NCI-H460 (cell line): ENCODE data around the gene C1orf116. TPM values are rescaled to one million over a fixed set of nuclear protein-coding genes. Genes with fewer than 3 reads are reported as not detected.
"Not testable (repeated sequence)": the region's sequence is repeated elsewhere in the genome, so short reads cannot be mapped to it uniquely, and the experiment has no call there.

ENCODE experiments used
- DNase-seq: peaks from one replicate; pipeline ENCODE4 v3.0.0-alpha.2; 2016; ENCODE audit warnings: low read depth; ENCODE audit errors: extremely low read depth
- total RNA-seq: library from RNA; depleted of rRNA; stranded (reverse); fragments of >200 nt; shearing (Covaris generic); gene quantifications from 2 replicates; pipeline ENCODE4 v1.2.3, GENCODE V29; 2014

C1orf116 gene
- total RNA-seq, 1 experiment from 2014 or later = not detected

- DNase-seq = no peak
Measured at GRCh38 chr1:207060596-207060995, 28.0 kb upstream of the C1orf116 start.

- no peak for DNase-seq
Measured at GRCh38 chr1:207059881-207060280, 27.3 kb upstream of the C1orf116 start.

GRCh38 chr1:207058878-207059867 lies 26.6 kb upstream of the C1orf116 start:
- no peak for DNase-seq

DNA sequence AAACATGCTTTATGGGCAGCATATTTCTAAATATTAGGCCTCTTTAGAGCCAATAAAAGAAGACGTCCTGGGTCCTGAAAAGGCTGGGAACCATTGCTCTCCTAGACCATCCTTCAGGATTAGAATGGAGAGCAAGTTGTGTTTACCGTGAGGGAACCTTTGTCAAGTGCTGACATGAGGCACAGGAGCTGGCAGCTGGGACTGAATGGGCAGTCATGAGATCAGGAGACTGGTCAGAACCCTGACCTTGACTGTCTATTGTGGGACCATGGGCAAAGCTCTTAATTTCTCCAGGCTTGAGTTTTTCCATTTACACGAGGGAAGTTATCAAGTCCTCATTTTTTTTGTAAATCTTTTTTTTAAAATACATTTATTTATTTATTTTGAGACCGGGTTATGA lies 25.7 kb upstream of the C1orf116 start:
- no peak for DNase-seq

DNA sequence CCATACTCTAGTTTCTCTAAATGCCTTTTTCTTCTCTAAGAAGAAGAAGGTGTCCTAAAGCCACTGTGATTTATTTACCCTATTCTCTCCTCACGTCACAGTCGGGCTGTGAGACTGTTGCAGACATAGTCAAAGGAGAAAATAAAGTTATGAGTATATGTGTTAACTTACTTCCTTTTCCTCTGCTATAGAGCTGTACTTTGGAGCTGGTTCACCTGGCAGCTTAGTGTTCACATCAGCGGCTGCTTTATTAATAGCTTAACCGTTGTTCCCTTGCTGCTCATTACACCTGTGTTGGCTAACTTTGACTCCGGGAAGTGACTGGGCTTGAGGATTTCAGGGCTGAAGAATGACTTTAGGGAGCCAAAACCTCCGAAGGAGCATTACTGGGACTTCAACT lies 24.1 kb upstream of the C1orf116 start:
- no peak for DNase-seq

- DNase-seq = no peak
Measured at GRCh38 chr1:207055386-207056001, 22.9 kb upstream of the C1orf116 start.

DNA sequence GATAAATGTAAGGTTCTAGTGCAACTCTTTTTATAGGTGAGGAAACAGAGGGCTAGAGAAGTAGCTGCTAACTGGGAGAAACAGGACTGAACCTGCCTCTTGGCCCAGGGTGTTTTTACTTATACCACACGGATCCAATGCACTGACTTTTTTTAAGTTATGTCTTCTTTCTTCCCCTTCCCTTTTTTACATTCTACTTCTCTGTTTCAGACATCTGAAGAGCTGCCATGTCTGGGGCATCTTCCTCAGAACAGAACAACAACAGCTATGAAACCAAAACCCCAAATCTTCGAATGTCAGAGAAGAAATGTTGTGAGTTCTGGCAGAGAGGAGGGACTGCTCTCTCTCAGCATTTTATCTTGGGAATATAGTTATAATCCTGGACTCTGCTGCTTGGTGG lies 21.9 kb upstream of the C1orf116 start:
- DNase-seq = no peak

- DNase-seq = peak; percentile 95
Measured at GRCh38 chr1:207052911-207053769, 20.6 kb upstream of the C1orf116 start, which contains the start of gene PFKFB2. Gene PFKFB2, plus strand, starts transcription at chr1:207053275. Its CDS starts 1,443 bp downstream, at chr1:207054718.

DNA sequence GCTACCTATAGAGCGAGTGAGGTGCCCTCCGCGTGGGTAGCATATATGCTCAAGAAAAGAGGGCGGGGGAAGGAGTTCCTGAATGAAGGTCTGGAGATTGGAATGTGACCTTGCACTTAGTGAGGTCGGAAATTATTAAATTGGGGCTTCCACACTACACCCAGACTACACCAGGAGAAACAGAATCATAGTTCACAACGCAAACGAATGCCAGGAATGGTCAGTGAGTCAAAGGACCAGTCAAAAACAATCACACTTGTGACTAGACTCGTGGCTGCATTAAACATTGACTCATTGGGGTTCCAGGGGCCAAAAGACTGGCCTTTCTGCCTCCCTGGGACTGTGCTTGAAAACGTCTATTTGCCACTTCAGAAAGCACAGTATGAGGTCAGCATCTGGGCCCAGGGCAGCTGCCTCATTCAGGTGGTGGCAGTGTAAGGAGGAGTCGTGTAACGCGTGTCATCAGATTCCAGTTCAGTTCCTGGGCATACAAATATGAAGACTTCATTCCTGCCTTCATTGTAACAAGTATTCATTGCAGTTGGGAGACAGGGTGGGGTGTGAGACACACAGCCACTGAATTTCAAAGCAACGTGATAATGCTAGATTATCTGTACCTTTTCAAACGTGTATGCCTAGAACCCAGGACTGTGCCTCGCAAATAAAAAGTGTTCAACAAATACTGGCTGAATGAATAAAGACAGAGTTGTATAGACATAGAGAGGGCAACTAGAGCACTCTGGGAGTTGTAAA lies 18.8 kb upstream of the C1orf116 start, which contains the start of gene YOD1:
YOD1 (minus strand) TSS at position 18 of the 753 bp plus-strand sequence. CDS start 178 bp downstream, outside the sequence.
- DNase-seq = peak; percentile 20

DNA sequence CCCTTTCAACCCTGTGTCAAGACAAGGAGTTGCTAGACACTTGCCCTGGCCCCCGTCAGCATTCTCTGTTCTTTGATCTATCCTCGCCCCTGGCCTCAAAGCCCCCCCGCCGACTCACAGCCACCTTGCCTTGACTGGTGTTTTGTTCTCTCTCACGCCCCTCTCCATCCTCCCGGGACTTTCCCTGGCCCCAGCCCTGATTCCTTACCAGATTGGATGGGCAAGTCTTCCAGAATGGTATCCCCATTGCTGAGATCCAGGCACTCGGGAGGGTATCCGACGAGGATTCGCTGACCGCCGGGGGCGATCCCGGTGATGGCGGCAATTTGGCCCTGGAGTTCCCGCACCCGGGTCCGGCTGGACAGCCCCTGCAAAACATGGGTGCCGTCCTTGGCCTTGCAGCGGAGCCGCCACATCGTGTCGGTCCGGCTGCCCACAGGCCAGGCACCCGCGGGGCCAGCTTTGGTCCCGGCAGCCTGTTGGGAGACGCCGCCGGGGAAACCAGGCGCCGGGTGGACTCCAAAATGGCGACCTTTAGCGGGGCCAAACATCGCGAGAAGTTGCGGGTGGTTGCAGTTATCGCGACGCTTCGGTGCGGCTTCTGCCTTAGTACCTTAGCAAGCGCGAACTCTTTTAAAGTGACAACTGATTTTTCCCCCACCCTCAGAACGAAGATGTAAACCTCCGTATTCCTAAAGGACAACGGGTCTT lies 18.1 kb upstream of the C1orf116 start:
- DNase-seq = peak; percentile 94

DNA sequence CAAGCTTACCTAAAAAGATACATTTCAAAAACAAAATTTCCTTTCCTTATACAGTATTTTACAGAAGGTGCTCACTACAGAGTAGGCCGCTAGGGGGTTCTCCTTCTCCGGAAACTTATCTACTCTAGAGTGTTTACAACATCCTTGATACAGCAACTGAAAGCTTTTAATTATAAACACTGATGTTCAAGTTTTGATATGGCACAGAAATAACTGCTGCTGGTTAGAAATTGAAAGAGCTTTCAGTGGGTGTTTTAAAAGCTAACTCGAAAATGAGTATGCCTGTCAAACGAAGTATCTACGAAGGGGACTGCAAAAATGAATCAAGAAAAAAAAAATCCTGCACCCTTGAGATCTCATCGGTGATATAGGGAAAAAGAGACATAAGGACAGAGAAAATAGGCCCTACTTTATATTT lies 17.4 kb upstream of the C1orf116 start:
- DNase-seq = peak; percentile 66

DNA sequence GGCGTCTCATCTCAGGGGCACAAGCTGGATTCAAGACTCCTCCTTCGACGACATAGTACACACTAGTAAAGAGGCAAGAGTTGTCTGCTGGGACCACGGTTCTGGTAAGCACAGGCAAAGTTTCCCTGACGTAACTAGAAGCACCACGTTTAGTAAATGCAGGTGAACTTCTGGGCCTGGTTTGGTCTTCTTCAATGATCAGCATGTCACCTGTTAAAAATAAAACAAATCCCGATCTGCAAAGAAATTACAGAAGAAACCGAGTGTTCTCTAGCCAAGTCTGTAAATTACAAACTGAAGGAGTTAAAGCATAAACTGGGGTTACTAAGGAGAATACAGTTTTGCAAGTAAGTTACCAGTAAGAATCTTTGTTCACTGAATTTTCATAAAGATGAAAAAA lies 17.0 kb upstream of the C1orf116 start:
- no peak for DNase-seq

- DNase-seq = no peak
Measured at GRCh38 chr1:207049054-207049453, 16.5 kb upstream of the C1orf116 start.

- DNase-seq = no peak
Measured at GRCh38 chr1:207048041-207048440, 15.5 kb upstream of the C1orf116 start.

GRCh38 chr1:207047505-207047904 lies 14.9 kb upstream of the C1orf116 start:
- DNase-seq = no peak

GRCh38 chr1:207045453-207045852 lies 12.9 kb upstream of the C1orf116 start:
- DNase-seq = no peak

- DNase-seq = not testable (repeated sequence)
Measured at GRCh38 chr1:207041397-207041796, 8.8 kb upstream of the C1orf116 start.

DNA sequence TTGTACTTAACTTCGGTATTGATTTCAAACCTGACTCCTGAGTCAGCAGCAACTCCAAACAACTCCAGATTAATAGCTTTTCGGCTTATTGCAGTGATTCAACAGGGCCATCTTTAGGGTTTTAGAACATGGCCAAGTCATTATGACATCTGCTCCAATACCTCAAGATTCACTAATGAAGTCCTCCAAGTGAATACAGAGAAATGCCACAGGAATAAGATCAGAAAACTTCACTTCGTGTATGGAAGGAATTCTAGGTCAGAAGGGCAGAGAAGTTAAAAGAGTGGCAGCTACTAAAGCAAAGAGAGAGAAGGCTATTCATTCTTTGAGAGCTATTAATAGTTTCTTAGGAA lies 7.6 kb upstream of the C1orf116 start:
- no peak for DNase-seq
